Mesothelial cell of epicardium (in vitro differentiated cells): ENCODE data around the gene GARNL3. TPM values are rescaled to one million over a fixed set of nuclear protein-coding genes. Genes with fewer than 3 reads are reported as not detected.
A peak's percentile ranks its signal among the peaks of the same experiment; 100 is the strongest.

Source experiments
- DNase-seq, 2 experiments: peaks; one replicate each; pipeline ENCODE4 v3.0.0; 2021; ENCODE audit warnings: low spot score in 2 of 2; ENCODE audit not compliant: unreplicated experiment in 2 of 2
- H3K27ac Mint-ChIP-seq: 2 replicates; pipeline ENCODE4 v1.8.0; 2021; ENCODE audit warnings: mixed read lengths
- H3K27me3 Mint-ChIP-seq: 2 replicates; pipeline ENCODE4 v1.8.0; 2021; ENCODE audit warnings: low read depth, mixed read lengths
- H3K36me3 Mint-ChIP-seq: 2 replicates; pipeline ENCODE4 v1.8.0; 2021; ENCODE audit warnings: mixed read lengths
- H3K4me1 Mint-ChIP-seq: 2 replicates; pipeline ENCODE4 v1.8.0; 2021; ENCODE audit warnings: mixed read lengths
- H3K4me3 Mint-ChIP-seq: 2 replicates; pipeline ENCODE4 v1.8.0; 2021; ENCODE audit warnings: mild to moderate bottlenecking, moderate library complexity, mixed read lengths
- H3K9me3 Mint-ChIP-seq: 2 replicates; pipeline ENCODE4 v1.8.0; 2021; ENCODE audit warnings: mixed read lengths
- total RNA-seq: library from RNA; stranded (reverse); gene quantifications from 3 replicates; pipeline ENCODE4 v1.2.1, GENCODE V29; 2021
- TF ChIP-seq, protein P1 (sequence below): fragments of 200-600 bp; sonication (generic); IDR thresholded peaks from one replicate; pipeline ENCODE4 v1.5.0; 2021; ENCODE audit warnings: antibody characterized with exemption; ENCODE audit not compliant: unreplicated experiment

Gene GARNL3
- total RNA-seq, 1 donor from 2014 or later: 51.5 TPM

DNA sequence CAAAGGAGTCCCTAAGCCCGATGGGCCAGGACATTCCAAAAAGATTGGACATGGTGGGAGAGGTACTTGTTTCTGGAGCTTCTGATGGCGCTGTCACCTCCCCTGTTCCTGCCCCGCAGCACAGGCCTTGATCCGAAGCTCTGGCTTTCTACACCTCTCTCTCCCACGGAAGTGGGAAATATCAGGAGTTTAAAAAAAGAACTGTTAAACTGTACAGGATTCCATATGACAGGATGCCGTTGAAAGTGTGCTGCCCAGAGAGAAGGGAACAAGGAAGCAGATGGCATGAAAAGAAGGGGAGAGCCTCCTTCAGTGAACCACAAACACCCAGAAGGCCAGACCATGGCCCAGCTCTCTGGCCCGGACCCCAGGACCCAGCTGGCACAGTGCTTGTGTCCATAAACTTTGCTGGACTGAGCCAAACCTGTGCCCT is 105.6 kb downstream of the GARNL3 start:
- Mint-ChIP-seq H3K4me1 (peaks cover 4% of the 10 kb centered on the region), H3K27me3 (no peaks in the 10 kb centered on the region), H3K36me3 (peaks cover 6% of the 10 kb centered on the region), H3K9me3 (no peaks in the 10 kb centered on the region), H3K4me3 (no peak overlapping the region), H3K27ac (no peak overlapping the region)
- DNase-seq: peak in 1 of 2 experiments; percentile 28
- TF ChIP-seq, protein P1, sequence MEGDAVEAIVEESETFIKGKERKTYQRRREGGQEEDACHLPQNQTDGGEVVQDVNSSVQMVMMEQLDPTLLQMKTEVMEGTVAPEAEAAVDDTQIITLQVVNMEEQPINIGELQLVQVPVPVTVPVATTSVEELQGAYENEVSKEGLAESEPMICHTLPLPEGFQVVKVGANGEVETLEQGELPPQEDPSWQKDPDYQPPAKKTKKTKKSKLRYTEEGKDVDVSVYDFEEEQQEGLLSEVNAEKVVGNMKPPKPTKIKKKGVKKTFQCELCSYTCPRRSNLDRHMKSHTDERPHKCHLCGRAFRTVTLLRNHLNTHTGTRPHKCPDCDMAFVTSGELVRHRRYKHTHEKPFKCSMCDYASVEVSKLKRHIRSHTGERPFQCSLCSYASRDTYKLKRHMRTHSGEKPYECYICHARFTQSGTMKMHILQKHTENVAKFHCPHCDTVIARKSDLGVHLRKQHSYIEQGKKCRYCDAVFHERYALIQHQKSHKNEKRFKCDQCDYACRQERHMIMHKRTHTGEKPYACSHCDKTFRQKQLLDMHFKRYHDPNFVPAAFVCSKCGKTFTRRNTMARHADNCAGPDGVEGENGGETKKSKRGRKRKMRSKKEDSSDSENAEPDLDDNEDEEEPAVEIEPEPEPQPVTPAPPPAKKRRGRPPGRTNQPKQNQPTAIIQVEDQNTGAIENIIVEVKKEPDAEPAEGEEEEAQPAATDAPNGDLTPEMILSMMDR: no peak

DNA sequence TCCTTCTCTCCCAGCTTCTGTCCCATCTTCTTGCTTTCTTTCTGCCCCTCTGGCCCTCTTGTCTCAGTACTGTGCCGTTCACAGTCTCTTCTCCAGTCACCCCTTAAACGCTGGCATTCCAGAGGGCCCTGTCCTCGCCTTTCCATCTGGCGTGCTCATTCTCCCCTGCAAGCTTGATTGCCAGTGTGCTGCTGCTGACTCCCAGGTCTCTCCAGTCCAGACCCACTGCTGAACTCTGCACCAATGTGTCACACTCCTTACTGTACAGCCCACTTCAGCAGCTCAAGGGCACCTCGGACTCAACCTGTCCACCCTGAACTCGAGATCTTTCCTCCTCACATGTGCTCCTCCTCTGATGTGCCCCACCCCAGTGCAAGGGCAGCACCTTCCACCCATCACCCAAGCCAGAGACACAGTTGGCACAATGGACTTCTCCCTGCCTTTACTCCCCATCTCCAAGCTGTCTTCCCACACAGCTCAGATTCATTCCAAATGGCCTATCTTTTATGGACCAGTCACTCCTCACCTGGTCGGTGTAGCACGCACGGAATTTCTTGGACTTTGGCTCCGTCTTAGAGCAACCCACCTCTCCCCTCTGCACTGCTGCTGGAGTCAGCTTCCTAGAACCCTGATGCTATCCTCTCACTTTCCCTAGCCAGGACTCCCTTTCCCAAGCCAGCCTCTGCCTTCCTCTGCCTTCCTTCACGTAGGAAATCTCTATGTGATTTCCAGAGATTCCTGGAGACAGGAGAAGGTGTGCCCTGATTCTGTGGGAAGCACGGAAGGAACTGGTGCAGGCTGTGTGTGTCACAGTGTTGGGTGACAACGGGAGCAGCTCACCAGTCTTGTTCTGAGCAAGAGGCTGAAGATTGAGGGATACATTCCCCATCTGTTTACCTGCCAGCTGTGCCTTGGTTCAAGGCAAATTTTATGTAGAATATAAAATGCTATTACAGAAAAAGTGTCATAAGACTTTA is 106.4 kb downstream of the GARNL3 start:
- H3K4me1 Mint-ChIP-seq: peaks cover 4% of the 10 kb centered on the region
- no peaks in the 10 kb centered on the region for H3K27me3 Mint-ChIP-seq
- H3K36me3 Mint-ChIP-seq: peaks cover 6% of the 10 kb centered on the region
- H3K27ac Mint-ChIP-seq: no peak overlapping the region
- TF ChIP-seq, protein P1: no peak
- peak in 1 of 2 experiments; percentile 27 for DNase-seq
- H3K9me3 Mint-ChIP-seq: no peaks in the 10 kb centered on the region
- H3K4me3 Mint-ChIP-seq: no peak overlapping the region

DNA sequence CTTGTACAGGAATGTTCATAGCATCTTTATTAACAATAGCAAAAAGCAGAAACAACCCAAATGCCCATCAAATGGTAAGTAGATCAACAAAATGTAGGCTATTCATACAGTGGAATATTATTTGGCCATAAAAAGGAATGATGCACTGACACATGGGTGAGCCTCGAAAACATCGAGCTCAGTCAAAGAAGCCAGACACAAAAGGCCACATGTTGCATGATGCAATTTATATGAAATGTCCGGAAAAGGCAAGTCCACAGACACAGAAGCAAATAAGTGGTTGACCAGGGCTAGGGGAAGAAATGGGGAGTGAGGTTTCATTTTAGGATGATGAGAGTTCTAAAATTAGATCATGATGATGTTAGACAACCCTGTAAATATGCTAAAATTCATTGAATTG is 115.9 kb downstream of the GARNL3 start:
- TF ChIP-seq, protein P1: no peak
- Mint-ChIP-seq H3K4me3 (no peak overlapping the region), H3K9me3 (peaks cover 12% of the 10 kb centered on the region), H3K4me1 (peaks cover 14% of the 10 kb centered on the region), H3K36me3 (peaks cover 9% of the 10 kb centered on the region), H3K27ac (no peak overlapping the region), H3K27me3 (no peaks in the 10 kb centered on the region)
- peak in 1 of 2 experiments; percentile 0 for DNase-seq

DNA sequence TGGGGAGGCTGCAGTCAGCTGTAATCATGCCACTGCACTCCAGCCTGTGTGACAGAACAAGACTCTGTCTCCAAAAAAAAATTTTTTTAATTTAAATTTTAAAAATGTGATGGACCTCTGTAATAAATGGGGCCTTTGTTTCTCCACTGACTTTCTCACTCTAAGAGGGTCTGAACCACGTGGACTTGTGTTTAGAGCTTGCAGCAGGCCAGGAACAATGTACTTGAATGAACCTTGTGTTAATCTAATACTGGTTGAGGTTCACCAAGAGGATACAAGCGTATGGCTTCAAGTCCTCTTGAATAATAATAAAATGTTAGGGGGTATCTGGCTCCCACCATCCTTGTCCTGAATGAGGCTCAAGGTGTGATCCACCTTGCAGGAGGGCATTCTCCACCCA is 118.0 kb downstream of the GARNL3 start:
- peaks cover 9% of the 10 kb centered on the region for H3K36me3 Mint-ChIP-seq
- peaks cover 24% of the 10 kb centered on the region for H3K4me1 Mint-ChIP-seq
- TF ChIP-seq, protein P1: no peak
- H3K9me3 Mint-ChIP-seq: peaks cover 12% of the 10 kb centered on the region
- peaks cover 2% of the 10 kb centered on the region for H3K27me3 Mint-ChIP-seq
- no peak overlapping the region for H3K4me3 Mint-ChIP-seq
- peak in 1 of 2 experiments; percentile 0 for DNase-seq
- H3K27ac Mint-ChIP-seq: no peak overlapping the region

DNA sequence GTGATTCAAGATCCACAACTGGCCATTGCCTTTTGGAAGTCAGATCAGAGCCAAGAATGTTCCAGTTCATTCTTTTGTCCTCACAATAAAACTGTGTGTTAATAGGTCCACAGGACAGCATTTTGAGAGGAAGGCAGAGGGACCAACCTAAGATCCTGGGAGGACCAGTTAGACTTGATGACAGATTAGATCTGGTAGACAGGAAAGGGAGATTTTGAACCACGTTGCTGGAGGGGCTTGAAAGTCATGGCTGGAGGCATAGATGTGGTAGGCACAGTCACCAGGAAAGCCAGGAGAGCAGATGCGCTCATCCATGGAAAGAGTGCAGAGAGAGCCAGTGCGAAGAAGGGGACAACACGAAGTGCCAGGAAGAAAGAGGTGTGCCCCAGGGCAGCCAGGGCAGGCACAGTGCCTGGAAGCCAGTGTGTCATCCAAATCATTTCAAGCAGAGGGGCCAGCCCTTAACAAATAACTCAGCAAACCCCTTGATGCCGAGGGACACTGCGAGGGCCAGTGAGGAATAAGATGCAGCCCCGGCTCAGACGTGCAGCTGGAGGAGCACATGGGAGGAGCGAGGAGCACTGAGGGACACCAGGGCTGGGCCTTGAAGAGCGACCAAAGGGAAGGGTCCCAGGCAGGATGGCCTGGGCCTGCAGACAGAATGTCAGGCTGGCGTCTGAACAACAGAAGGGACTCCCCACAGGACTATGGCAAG is 119.6 kb downstream of the GARNL3 start:
- H3K9me3 Mint-ChIP-seq: peaks cover 10% of the 10 kb centered on the region
- H3K27ac Mint-ChIP-seq: no peak overlapping the region
- peaks cover 39% of the 10 kb centered on the region for H3K4me1 Mint-ChIP-seq
- peaks cover 8% of the 10 kb centered on the region for H3K36me3 Mint-ChIP-seq
- H3K27me3 Mint-ChIP-seq: peaks cover 2% of the 10 kb centered on the region
- peak in 1 of 2 experiments; percentile 27 for DNase-seq
- H3K4me3 Mint-ChIP-seq: no peak overlapping the region
- TF ChIP-seq, protein P1: no peak
